Measurements from ENCODE around the gene RORC.

RORC gene

GRCh38 chr1:151849126-151849525, 17.5 kb upstream of the RORC start:
- no peaks in the 10 kb centered on the region for H3K79me1 ChIP-seq (replicated peaks; ENCODE audit: low read length, poor library complexity, severe bottlenecking)
- no peak overlapping the region for H3K27ac ChIP-seq (ENCODE audit: low read length, poor library complexity, severe bottlenecking)
- no peak overlapping the region for H3K4ac ChIP-seq (ENCODE audit: low read depth in 1 of 2, low read length in 2 of 2)
- peaks cover 38 to 53% of the 10 kb centered on the region in 2 experiments for H3K27me3 ChIP-seq (ENCODE audit: control insufficient read depth in 1 of 2, insufficient read depth in 1 of 2, low read length in 2 of 2)
- 91% methylated on average over 3 of the region's 3 CpGs for WGBS
- H4K91ac ChIP-seq (ENCODE audit: low read length): no peak overlapping the region
- H3K14ac ChIP-seq (ENCODE audit: low read length in 2 of 2): no peak overlapping the region
- H3K9me3 ChIP-seq (ENCODE audit: control insufficient read depth, low read length): no peaks in the 10 kb centered on the region
- H3K18ac ChIP-seq (ENCODE audit: low read depth in 1 of 2, low read length in 2 of 2): no peak overlapping the region
- H3K4me1 ChIP-seq (ENCODE audit: control insufficient read depth, insufficient read depth, low read depth, low read length): no peaks in the 10 kb centered on the region
- no peak overlapping the region for H3K4me2 ChIP-seq (ENCODE audit: low read length, poor library complexity, severe bottlenecking)
- no peaks in the 10 kb centered on the region for H3K36me3 ChIP-seq (ENCODE audit: control insufficient read depth in 1 of 2, insufficient read depth in 2 of 2, low read depth in 1 of 2, low read length in 2 of 2)
- no peak overlapping the region for H3K4me3 ChIP-seq (ENCODE audit: insufficient read depth in 1 of 2, low read depth in 1 of 2, low read length in 2 of 2)
- no peak overlapping the region for H4K8ac ChIP-seq (ENCODE audit: low read length)
- no peak overlapping the region for H2BK15ac ChIP-seq (ENCODE audit: low read depth, poor library complexity, severe bottlenecking)
- no peak overlapping the region for H2AK5ac ChIP-seq (ENCODE audit: low read length, severe bottlenecking)
- no peak overlapping the region for H2BK12ac ChIP-seq (ENCODE audit: low read length in 2 of 2)
- H2BK5ac ChIP-seq (ENCODE audit: low read depth, low read length, poor library complexity, severe bottlenecking): no peak overlapping the region
- no peak overlapping the region for H2AFZ ChIP-seq (ENCODE audit: low read depth, low read length)
- H3K9ac ChIP-seq (ENCODE audit: low read length): no peak overlapping the region
- H3K23ac ChIP-seq (ENCODE audit: low read length in 2 of 2): no peak overlapping the region
- no peak overlapping the region for H2BK120ac ChIP-seq (ENCODE audit: low read depth, low read length)
- DNase-seq: no peak

DNA sequence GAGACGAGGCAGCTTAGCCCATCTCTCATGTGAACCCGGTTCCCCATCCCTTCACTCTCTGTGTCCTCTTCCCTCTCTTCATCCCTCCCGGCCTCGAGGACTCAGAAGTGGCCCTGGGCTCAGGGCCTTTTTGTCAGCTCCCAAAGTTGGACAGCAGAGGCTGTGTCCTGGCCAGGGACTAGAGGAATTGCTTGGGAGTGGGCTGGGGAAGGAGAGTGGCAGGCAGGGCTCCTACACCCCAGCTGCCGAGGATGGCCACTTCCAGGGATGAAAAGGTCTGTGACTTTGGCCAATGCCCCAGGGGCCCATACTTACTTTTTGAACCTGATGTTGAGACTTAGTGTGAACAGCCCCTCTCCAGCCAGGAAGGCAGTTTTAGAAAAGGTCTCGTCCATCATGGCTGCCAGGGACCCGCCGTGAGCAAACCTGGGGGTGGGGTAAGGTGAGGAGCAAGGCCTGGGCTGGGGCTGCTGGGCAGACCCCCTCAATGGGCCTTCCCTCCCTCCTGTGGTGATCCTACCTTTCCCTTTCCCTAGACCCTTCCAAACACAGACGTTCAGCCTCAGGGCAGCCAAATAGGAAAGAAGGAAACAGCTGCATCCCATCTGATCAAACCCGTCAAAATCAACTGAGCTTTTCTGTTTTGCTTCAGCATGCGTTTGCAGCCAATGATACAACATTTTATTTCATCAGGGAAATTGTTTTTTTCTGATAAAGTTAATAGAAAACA, 16.4 kb upstream of the RORC start:
- Histone ChIP-seq H2BK12ac (ENCODE audit: low read length in 2 of 2) (no peak overlapping the region), H3K36me3 (ENCODE audit: control insufficient read depth in 1 of 2, insufficient read depth in 2 of 2, low read depth in 1 of 2, low read length in 2 of 2) (no peaks in the 10 kb centered on the region), H3K27me3 (ENCODE audit: control insufficient read depth in 1 of 2, insufficient read depth in 1 of 2, low read length in 2 of 2) (peaks cover 32 to 53% of the 10 kb centered on the region in 2 experiments), H2BK120ac (ENCODE audit: low read depth, low read length) (no peak overlapping the region), H2AFZ (ENCODE audit: low read depth, low read length) (no peak overlapping the region), H3K79me1 (replicated peaks; ENCODE audit: low read length, poor library complexity, severe bottlenecking) (no peaks in the 10 kb centered on the region), H3K4me1 (ENCODE audit: control insufficient read depth, insufficient read depth, low read depth, low read length) (no peaks in the 10 kb centered on the region), H3K9me3 (ENCODE audit: control insufficient read depth, low read length) (no peaks in the 10 kb centered on the region), H3K23ac (ENCODE audit: low read length in 2 of 2) (no peak overlapping the region), H3K14ac (ENCODE audit: low read length in 2 of 2) (no peak overlapping the region), H3K4ac (ENCODE audit: low read depth in 1 of 2, low read length in 2 of 2) (no peak overlapping the region), H4K8ac (ENCODE audit: low read length) (no peak overlapping the region), H3K4me2 (ENCODE audit: low read length, poor library complexity, severe bottlenecking) (no peak overlapping the region), H2AK5ac (ENCODE audit: low read length, severe bottlenecking) (no peak overlapping the region), H3K9ac (ENCODE audit: low read length) (no peak overlapping the region), H3K4me3 (ENCODE audit: insufficient read depth in 1 of 2, low read depth in 1 of 2, low read length in 2 of 2) (no peak overlapping the region), H3K27ac (ENCODE audit: low read length, poor library complexity, severe bottlenecking) (no peak overlapping the region), H2BK5ac (ENCODE audit: low read depth, low read length, poor library complexity, severe bottlenecking) (no peak overlapping the region), H3K18ac (ENCODE audit: low read depth in 1 of 2, low read length in 2 of 2) (no peak overlapping the region), H2BK15ac (ENCODE audit: low read depth, poor library complexity, severe bottlenecking) (no peak overlapping the region), H4K91ac (ENCODE audit: low read length) (no peak overlapping the region)
- DNase-seq: no peak
- 82% methylated on average over 7 of the region's 11 CpGs for WGBS

DNA sequence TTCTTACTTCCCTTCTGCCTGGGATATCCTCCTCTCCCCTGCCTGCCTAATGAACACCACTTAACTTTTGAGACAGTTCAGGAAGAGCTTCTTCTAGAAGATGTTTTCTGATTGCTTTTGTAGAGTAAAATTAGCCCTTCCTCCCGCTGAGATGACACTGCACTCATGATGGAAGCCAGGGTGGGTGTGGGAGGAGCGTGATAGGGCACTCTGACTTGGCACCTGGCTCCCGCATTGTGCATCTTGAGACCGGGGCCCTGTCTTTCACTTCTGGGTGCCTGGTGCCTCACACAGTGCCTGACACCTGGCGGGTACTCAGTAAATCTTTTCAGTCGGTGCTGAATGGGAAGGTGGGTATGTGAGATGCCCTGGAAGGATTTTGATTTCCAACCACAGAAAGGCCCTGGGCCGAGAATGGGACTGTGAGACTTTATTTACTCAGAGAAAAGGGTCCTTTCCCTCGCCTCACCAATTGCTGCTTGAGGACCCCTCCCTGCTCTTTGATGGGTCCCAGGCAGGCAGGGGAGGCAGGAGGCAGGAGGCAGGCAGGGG, 15.2 kb upstream of the RORC start:
- H3K18ac ChIP-seq (ENCODE audit: low read depth in 1 of 2, low read length in 2 of 2): no peak overlapping the region
- H3K23ac ChIP-seq (ENCODE audit: low read length in 2 of 2): no peak overlapping the region
- no peak overlapping the region for H2BK15ac ChIP-seq (ENCODE audit: low read depth, poor library complexity, severe bottlenecking)
- no peaks in the 10 kb centered on the region for H3K79me1 ChIP-seq (replicated peaks; ENCODE audit: low read length, poor library complexity, severe bottlenecking)
- no peak for DNase-seq
- H3K36me3 ChIP-seq (ENCODE audit: control insufficient read depth in 1 of 2, insufficient read depth in 2 of 2, low read depth in 1 of 2, low read length in 2 of 2): no peaks in the 10 kb centered on the region
- no peak overlapping the region for H3K9ac ChIP-seq (ENCODE audit: low read length)
- H3K14ac ChIP-seq (ENCODE audit: low read length in 2 of 2): no peak overlapping the region
- no peak overlapping the region for H3K4ac ChIP-seq (ENCODE audit: low read depth in 1 of 2, low read length in 2 of 2)
- H2BK5ac ChIP-seq (ENCODE audit: low read depth, low read length, poor library complexity, severe bottlenecking): no peak overlapping the region
- H4K8ac ChIP-seq (ENCODE audit: low read length): no peak overlapping the region
- no peaks in the 10 kb centered on the region for H3K4me1 ChIP-seq (ENCODE audit: control insufficient read depth, insufficient read depth, low read depth, low read length)
- no peak overlapping the region for H4K91ac ChIP-seq (ENCODE audit: low read length)
- no peak overlapping the region for H2BK120ac ChIP-seq (ENCODE audit: low read depth, low read length)
- H2BK12ac ChIP-seq (ENCODE audit: low read length in 2 of 2): no peak overlapping the region
- H3K27me3 ChIP-seq (ENCODE audit: control insufficient read depth in 1 of 2, insufficient read depth in 1 of 2, low read length in 2 of 2): peaks cover 19 to 41% of the 10 kb centered on the region in 2 experiments
- no peak overlapping the region for H3K27ac ChIP-seq (ENCODE audit: low read length, poor library complexity, severe bottlenecking)
- H3K4me2 ChIP-seq (ENCODE audit: low read length, poor library complexity, severe bottlenecking): no peak overlapping the region
- H2AK5ac ChIP-seq (ENCODE audit: low read length, severe bottlenecking): no peak overlapping the region
- H3K9me3 ChIP-seq (ENCODE audit: control insufficient read depth, low read length): no peaks in the 10 kb centered on the region
- 89% methylated on average over 8 of the region's 8 CpGs for WGBS
- H2AFZ ChIP-seq (ENCODE audit: low read depth, low read length): no peak overlapping the region
- no peak overlapping the region for H3K4me3 ChIP-seq (ENCODE audit: insufficient read depth in 1 of 2, low read depth in 1 of 2, low read length in 2 of 2)

DNA sequence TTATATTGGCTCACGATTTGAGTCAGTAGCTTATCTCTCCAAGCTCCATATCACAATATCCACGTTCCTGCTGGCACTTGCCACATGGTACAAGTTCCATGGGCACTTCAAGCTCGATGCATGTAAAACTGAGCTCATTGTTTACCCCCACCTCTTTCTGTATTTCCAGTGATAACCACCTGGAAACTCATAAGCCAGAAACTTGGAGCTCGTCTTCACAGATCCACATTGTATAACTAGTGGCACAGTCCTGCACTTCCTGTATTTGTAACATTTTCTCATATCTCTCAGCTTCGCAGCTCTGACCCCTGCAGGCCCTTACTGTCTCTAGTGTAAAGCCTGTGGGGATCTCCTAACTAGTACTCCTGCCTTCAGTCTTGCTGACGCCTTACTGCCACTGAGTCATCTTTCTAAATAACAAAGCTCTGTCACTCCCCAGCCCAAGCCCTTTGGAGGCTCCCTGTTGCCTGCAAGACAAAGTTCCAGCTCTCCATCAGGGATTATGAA, 14.5 kb upstream of the RORC start:
- no peak overlapping the region for H4K8ac ChIP-seq (ENCODE audit: low read length)
- H3K23ac ChIP-seq (ENCODE audit: low read length in 2 of 2): no peak overlapping the region
- no peaks in the 10 kb centered on the region for H3K9me3 ChIP-seq (ENCODE audit: control insufficient read depth, low read length)
- no peak overlapping the region for H2BK12ac ChIP-seq (ENCODE audit: low read length in 2 of 2)
- H2BK15ac ChIP-seq (ENCODE audit: low read depth, poor library complexity, severe bottlenecking): no peak overlapping the region
- no peak overlapping the region for H3K18ac ChIP-seq (ENCODE audit: low read depth in 1 of 2, low read length in 2 of 2)
- no peak overlapping the region for H3K4me3 ChIP-seq (ENCODE audit: insufficient read depth in 1 of 2, low read depth in 1 of 2, low read length in 2 of 2)
- no peak overlapping the region for H3K4ac ChIP-seq (ENCODE audit: low read depth in 1 of 2, low read length in 2 of 2)
- peak; percentile 70 for DNase-seq
- no peak overlapping the region for H3K4me2 ChIP-seq (ENCODE audit: low read length, poor library complexity, severe bottlenecking)
- H3K79me1 ChIP-seq (replicated peaks; ENCODE audit: low read length, poor library complexity, severe bottlenecking): no peaks in the 10 kb centered on the region
- H2AK5ac ChIP-seq (ENCODE audit: low read length, severe bottlenecking): no peak overlapping the region
- H2AFZ ChIP-seq (ENCODE audit: low read depth, low read length): no peak overlapping the region
- 46% methylated on average over 6 of the region's 6 CpGs for WGBS
- peaks cover 13 to 39% of the 10 kb centered on the region in 2 experiments for H3K27me3 ChIP-seq (ENCODE audit: control insufficient read depth in 1 of 2, insufficient read depth in 1 of 2, low read length in 2 of 2)
- H4K91ac ChIP-seq (ENCODE audit: low read length): no peak overlapping the region
- H3K9ac ChIP-seq (ENCODE audit: low read length): no peak overlapping the region
- H3K14ac ChIP-seq (ENCODE audit: low read length in 2 of 2): no peak overlapping the region
- no peak overlapping the region for H3K27ac ChIP-seq (ENCODE audit: low read length, poor library complexity, severe bottlenecking)
- H3K36me3 ChIP-seq (ENCODE audit: control insufficient read depth in 1 of 2, insufficient read depth in 2 of 2, low read depth in 1 of 2, low read length in 2 of 2): no peaks in the 10 kb centered on the region
- no peaks in the 10 kb centered on the region for H3K4me1 ChIP-seq (ENCODE audit: control insufficient read depth, insufficient read depth, low read depth, low read length)
- no peak overlapping the region for H2BK120ac ChIP-seq (ENCODE audit: low read depth, low read length)
- no peak overlapping the region for H2BK5ac ChIP-seq (ENCODE audit: low read depth, low read length, poor library complexity, severe bottlenecking)
